Psoas muscle (tissue), 8 donors: Measurements from ENCODE around the gene FAM171A1. TPM values are rescaled to one million over a fixed set of nuclear protein-coding genes. Genes with fewer than 3 reads are reported as not detected.

Experiments used
- ATAC-seq, 4 donors: fragments of 200-7000 bp; cut with Tn5 transposase; one replicate each; pipeline ENCODE4 v1.9.1; 2020; ENCODE audit warnings: moderate library complexity in 3 of 4, mild to moderate bottlenecking in 2 of 4
- DNase-seq, 2 donors: peaks; one replicate each; pipeline ENCODE4 v3.0.0-alpha.2; 2020
- H3K27ac ChIP-seq: fragments of 200-600 bp; one replicate; pipeline ENCODE4 v1.8.0; 2022
- H3K27me3 ChIP-seq, 3 donors: fragments of 200-600 bp in 1 of 3; one replicate each; pipeline versions ENCODE4 v1.6.1 to v1.8.0; 2013 to 2022; ENCODE audit warnings: low read length in 2 of 3, mild to moderate bottlenecking in 2 of 3, moderate library complexity in 1 of 3; ENCODE audit not compliant: insufficient read depth in 3 of 3
- H3K36me3 ChIP-seq, 2 donors: fragments of 200-600 bp in 1 of 2; one replicate each; pipeline versions ENCODE4 v1.6.1 to v1.8.0; 2013 to 2022; ENCODE audit warnings: low read depth in 1 of 2, mild to moderate bottlenecking in 1 of 2, moderate library complexity in 1 of 2; ENCODE audit not compliant: insufficient read depth in 1 of 2
- H3K4me1 ChIP-seq: fragments of 200-600 bp; one replicate; pipeline ENCODE4 v1.8.0; 2022
- H3K4me3 ChIP-seq: fragments of 200-600 bp; one replicate; pipeline ENCODE4 v1.8.0; 2022; ENCODE audit warnings: mild to moderate bottlenecking
- H3K9me3 ChIP-seq: fragments of 200-600 bp; one replicate; pipeline ENCODE4 v1.8.0; 2022
- WGBS, 3 donors: extraction: QIAGEN DNeasy Blood & Tissue Kit; methylation state at CpG; one replicate each; pipeline versions ENCODE4 v1.1.6 to v1.1.7; 2013; 5-methylcytosine and 5-hydroxymethylcytosine counted together
- intact Hi-C, 2 donors: fragments of 100-400 bp; cut with DNase I; formaldehyde crosslinking; loops; one replicate each; pipeline versions ENCODE4 v1.11.0 to v1.14.2; 2022
- polyA plus RNA-seq, 3 donors: library from polyadenylated mRNA; stranded (reverse); fragments of 200-250 nt; gene quantifications; one replicate each; pipeline ENCODE4 v1.2.3, GENCODE V29; 2013
- total RNA-seq, 4 donors: library from RNA; stranded (reverse); fragmentation: NEBNext Ultra II Directional in 2 of 4; extraction: Animal tissue kit (Norgen Biotek cat#: 25700) in 2 of 4; gene quantifications; one replicate each; pipeline versions ENCODE4 v1.2.1 to v1.2.4, GENCODE V29; 2021 to 2023
- TF ChIP-seq, protein P1 (sequence below): fragments of 200-600 bp; IDR thresholded peaks from one replicate; pipeline ENCODE4 v1.8.0; 2022; ENCODE audit warnings: antibody characterized with exemption
- donor health status: healthy with polysubstance abuse.
- donor health status: DM: no; HTN: no; CAD: no; lungs with moderate emphysema.
- donor health status: Bipolar disorder and iron deficiency.
- donor health status: healthy.
- donor health status: DM: yes; HTN: yes; CAD: no.
- donor health status: DM: no; HTN: no; CAD: no.
- donor health status: DM: no; HTN: no; CAD: no.
- donor health status: DM: yes; HTN: yes; CAD: no.

The FAM171A1 gene
- total and polyA plus RNA-seq, 7 donors: 3.9 to 10.5 (median 5.0) TPM

DNA sequence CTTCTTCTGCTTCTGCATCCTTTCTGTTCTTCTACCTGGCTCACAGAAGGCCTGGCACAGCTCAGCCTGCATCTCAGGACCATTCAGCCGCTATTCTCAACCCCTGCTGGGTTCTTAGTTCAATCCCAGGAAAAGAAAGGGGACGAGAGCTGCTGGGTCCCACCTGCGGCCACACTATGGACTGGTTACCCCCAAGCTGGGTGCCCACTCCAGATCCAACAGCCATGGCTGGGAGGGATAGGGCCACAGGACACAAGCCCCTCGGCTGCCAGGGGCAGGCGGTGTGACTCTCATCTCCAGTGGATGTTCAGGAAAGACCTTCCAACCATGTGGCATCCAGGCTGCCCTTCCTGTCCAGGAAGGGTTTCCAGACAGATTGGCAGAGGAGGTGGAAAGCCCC is 105.0 kb downstream of the FAM171A1 start:
- H3K9me3 ChIP-seq: no peaks in the 10 kb centered on the region
- DNase-seq: no peak
- 96 to 97% (median 96%) methylated on average over 5 of the region's 5 CpGs for WGBS, 3 donors
- intact Hi-C loops: no loop called here
- no peaks in the 10 kb centered on the region for H3K36me3 ChIP-seq
- TF ChIP-seq, protein P1, sequence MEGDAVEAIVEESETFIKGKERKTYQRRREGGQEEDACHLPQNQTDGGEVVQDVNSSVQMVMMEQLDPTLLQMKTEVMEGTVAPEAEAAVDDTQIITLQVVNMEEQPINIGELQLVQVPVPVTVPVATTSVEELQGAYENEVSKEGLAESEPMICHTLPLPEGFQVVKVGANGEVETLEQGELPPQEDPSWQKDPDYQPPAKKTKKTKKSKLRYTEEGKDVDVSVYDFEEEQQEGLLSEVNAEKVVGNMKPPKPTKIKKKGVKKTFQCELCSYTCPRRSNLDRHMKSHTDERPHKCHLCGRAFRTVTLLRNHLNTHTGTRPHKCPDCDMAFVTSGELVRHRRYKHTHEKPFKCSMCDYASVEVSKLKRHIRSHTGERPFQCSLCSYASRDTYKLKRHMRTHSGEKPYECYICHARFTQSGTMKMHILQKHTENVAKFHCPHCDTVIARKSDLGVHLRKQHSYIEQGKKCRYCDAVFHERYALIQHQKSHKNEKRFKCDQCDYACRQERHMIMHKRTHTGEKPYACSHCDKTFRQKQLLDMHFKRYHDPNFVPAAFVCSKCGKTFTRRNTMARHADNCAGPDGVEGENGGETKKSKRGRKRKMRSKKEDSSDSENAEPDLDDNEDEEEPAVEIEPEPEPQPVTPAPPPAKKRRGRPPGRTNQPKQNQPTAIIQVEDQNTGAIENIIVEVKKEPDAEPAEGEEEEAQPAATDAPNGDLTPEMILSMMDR: no peak
- no peak overlapping the region for H3K27ac ChIP-seq
- H3K4me1 ChIP-seq: no peaks in the 10 kb centered on the region
- H3K4me3 ChIP-seq: no peak overlapping the region
- ATAC-seq: no peak
- H3K27me3 ChIP-seq: no peaks in the 10 kb centered on the region

DNA sequence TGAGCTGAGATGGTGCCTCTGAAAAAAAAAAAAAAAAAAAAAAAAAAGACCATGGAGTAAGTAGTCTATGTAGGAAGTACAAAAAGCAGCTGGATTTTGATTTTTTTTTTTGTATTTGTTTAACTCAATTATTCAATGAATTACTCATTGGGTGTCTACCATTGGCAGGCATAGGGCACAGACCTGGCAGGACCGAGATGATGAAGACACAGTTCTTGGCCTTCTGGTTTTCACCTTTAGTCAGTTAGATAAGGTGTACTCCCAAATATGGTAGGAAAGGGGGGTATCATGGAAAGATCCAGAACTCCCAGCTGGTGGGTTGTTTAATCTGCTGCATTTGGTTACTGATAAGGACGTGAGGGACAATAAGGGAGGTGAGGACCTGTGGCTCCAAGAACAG is 105.5 kb downstream of the FAM171A1 start:
- Histone ChIP-seq H3K27me3 (no peaks in the 10 kb centered on the region), H3K27ac (no peak overlapping the region), H3K4me1 (no peaks in the 10 kb centered on the region), H3K4me3 (no peak overlapping the region), H3K9me3 (no peaks in the 10 kb centered on the region), H3K36me3 (no peaks in the 10 kb centered on the region)
- 97 to 100% (median 97%) methylated on average over 2 of the region's 2 CpGs for WGBS, 3 donors
- ATAC-seq (no peak), DNase-seq (no peak)
- TF ChIP-seq, protein P1: no peak
- intact Hi-C loops: no loop called here

DNA sequence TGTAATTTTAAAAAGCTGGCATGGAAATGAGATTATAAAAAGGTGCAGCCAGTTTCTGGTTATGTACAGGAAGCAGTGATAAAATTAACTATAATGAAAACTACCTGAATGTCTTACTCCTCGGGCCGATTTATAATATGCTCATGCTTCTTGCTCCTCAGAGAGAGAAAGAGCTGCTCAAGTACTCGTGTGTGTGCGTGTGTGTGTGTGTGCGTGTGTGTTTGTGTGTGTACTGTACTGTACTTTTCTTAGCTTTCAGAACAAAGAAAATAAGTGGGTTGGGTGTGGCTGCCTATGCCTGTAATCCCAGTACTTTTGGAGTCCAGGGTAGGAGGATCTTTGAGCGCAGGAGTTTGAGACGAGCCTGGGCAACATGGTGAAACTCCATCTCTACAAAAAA is 106.0 kb downstream of the FAM171A1 start:
- TF ChIP-seq, protein P1: no peak
- WGBS, 3 donors: 73 to 81% (median 79%) methylated on average over 7 of the region's 7 CpGs
- H3K9me3 ChIP-seq: no peaks in the 10 kb centered on the region
- intact Hi-C loops: no loop called here
- H3K4me1 ChIP-seq: no peaks in the 10 kb centered on the region
- no peak for DNase-seq
- H3K4me3 ChIP-seq: no peak overlapping the region
- peaks cover 0 to 2% (median 0%) of the 10 kb centered on the region in 3 donors for H3K27me3 ChIP-seq
- H3K36me3 ChIP-seq: no peaks in the 10 kb centered on the region
- H3K27ac ChIP-seq: no peak overlapping the region
- ATAC-seq: no peak

DNA sequence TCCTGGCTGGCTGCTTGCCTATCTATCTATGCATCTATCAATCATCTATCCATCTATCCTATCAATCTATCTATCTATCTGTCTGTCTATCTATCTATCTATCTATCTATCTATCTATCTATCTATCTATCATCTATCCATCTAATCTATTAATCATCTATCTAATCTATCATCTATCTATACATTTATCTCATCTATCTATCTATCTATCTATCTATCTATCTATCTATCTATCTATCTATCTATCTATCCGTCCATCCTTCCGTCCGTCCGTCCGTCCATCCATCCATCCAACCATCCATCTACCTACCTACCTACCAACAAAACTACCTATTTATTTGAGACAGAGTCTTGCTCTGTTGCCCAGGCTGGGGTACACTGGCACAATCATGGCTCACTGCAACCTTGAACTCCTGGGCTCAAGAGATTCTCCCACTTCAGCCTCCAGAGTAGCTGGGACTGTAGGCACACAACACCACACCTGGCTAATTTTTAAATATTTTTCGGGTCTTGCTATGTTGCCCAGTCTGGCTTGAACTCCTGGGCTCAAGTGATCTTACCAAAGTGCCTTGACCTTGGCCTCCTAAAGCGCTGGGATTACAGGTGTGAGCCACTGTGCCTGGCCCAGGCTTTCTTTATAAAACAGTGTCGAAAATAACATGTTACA is 107.3 kb downstream of the FAM171A1 start:
- no peak for ATAC-seq
- H3K4me1 ChIP-seq: no peaks in the 10 kb centered on the region
- no peaks in the 10 kb centered on the region for H3K9me3 ChIP-seq
- TF ChIP-seq, protein P1: no peak
- intact Hi-C loops: no loop called here
- DNase-seq: no peak
- no peaks in the 10 kb centered on the region for H3K36me3 ChIP-seq
- H3K27ac ChIP-seq: no peak overlapping the region
- 97 to 98% (median 97%) methylated on average over 8 of the region's 8 CpGs for WGBS, 3 donors
- peaks cover 0 to 2% (median 0%) of the 10 kb centered on the region in 3 donors for H3K27me3 ChIP-seq
- no peak overlapping the region for H3K4me3 ChIP-seq
